Tongue (tissue), 2 donors: Measurements from ENCODE around the gene CASK. TPM values are rescaled to one million over a fixed set of nuclear protein-coding genes. Genes with fewer than 3 reads are reported as not detected.

Source experiments
- DNase-seq: peaks from one replicate; pipeline ENCODE4 v3.0.0-alpha.2; 2015
- total RNA-seq: library from RNA; depleted of rRNA; stranded (reverse); fragments of >200 nt; gene quantifications from one replicate; pipeline ENCODE4 v1.2.3, GENCODE V29; 2014

Gene CASK
- total RNA-seq, 1 donor from 2014 or later = 92.8 TPM

DNA sequence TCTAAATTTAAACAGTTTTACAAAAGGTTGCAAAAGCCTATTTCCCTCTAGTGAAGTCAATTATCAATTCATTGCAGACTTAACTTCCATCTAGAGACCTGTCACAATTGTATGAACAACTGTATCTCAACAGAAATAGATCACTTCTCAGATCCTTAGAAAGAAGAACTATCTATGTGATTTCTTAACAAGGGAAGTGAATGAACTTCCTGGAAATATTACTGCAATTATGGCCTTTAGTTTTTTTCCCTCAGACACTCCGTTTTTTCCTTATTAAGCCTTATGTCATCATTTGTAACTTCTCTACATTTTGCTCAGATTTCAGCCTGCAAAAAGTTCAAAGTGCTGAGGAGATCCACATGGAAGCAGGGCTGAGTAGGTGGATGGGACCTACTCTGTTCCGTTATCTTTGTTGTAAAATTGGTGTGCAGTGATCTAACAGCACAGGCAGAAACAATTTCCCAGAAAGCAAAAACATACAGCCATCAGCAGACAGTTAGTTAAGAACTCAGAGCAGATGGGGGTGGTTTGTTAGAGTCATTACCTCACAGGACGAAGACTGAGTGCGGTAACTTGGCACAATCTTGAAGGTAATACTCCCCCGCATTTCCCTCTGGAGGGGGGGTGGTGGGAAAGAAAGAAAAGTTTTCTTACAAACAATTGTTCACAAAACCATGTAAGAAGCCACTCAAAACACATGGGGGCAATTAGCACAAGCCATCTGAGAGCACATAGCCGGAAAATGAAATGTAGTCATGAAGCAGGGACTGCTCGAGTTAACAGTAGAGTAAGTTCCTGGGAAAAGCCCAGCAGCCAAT lies 363.9 kb downstream of the CASK start:
- DNase-seq = peak; percentile 46

DNA sequence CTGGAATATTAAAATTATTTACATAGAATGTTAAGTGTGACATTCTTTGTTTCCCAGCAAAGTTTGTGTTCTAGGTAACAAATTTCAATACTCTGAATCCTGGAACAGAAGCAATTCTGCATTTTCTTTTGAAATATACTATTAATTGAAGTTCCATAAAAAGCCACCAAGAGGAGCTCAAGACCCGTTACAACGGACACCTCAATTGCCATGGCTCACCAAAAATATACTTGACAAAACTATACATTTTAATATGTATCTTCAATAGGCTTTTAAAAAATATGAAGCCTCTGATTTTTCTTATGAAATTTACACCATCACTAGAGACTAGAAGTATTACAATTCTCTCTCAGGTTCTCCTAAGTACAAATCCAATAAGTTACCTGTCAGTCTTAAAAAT lies 364.8 kb downstream of the CASK start:
- peak; percentile 30 for DNase-seq

- DNase-seq = no peak
Observed at GRCh38 chrX:41556958-41557357, 366.4 kb downstream of the CASK start.

DNA sequence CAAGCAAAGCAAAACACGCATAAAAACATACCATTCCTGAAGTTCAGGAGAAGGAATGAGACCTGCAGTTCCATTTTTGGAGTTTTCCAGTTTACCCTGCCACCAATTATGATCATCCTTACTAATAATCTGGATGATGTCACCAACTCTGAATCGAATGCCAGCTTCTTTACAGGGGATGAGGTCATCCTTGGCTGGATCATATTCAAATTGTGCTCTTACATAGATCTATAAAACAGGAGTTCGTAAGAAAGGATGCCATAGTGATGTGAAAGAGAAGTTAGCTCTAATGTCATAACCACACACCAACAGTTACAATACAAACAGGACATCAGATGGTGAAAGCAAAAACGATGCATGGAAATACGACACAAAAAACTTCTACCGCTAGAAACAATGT lies 369.7 kb downstream of the CASK start:
- DNase-seq = no peak

DNA sequence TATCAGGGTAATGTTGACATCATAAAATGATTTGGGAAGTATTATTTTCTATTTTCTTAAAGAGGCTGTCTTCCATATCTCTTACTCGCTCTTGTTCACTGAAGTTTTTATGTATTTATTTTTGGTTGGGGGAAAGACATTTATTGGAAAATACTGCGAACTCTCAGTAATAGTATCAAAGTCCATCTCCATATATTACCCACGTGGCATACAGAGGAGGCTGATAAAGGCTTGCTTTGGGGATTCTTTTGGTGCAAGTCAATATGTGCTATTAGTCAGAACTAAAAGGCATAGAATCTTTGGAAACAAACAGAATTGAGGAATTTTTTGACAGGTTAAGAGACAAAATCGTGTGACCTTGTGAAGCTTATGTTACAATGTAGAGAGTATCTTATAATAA lies 374.9 kb downstream of the CASK start:
- DNase-seq = no peak

- DNase-seq = no peak
Observed at GRCh38 chrX:41543668-41544067, 379.7 kb downstream of the CASK start.

DNA sequence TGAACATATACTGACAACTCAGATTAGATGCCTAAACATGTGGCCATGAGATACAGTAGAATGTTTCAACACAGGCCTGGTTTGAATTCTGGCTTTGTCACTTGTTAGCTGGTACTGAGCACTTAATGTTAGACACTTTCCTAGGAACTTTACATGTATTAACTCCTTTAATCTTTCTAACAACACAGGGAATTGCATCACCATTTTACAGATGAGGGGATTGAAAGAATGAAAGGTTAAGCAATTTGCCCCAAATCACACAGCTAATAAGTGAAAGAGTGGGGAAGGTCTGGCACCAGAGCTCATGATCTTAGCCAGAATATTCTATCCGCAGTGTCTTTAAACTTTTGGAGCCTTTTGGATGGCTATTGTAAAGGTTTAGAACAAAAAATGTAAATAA lies 380.3 kb downstream of the CASK start:
- no peak for DNase-seq

- no peak for DNase-seq
Observed at GRCh38 chrX:41542536-41542935, 380.8 kb downstream of the CASK start.

DNA sequence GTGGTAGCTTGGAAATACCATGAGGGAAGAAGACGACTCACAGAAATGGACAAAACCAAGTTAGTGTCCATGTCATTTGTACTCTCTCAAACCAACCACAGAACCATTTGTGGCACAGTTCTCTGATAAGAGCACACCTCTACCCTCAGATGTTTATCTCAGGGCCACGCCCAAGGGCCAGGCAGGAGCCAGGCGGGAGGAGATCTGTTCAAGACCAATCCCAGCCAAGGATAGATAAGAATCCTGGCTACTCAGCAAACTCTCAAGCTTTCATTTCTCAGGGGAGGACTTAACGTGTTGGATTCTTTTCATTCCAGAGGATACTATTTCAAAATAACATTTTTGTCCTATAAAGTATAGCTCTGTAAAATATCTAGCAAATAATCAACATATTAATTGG lies 381.2 kb downstream of the CASK start:
- no peak for DNase-seq

DNA sequence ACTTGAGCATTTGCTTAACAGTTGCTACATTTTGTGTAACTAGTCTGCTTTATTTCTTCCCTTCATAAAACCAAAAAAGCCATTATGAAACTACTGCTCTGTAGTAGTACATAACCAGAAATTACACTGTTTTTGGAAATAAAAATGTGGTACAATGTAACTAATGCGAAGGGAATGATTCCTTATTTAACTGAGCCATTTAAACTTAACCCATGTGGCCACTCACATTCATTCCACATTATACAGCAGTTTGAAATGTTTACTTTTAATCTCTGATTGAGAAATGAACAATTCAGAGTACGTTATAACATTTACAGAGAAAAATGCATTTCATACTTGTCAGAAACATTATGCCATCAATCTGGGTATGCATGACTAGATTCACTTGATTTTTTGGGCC lies 382.0 kb downstream of the CASK start:
- DNase-seq = no peak

DNA sequence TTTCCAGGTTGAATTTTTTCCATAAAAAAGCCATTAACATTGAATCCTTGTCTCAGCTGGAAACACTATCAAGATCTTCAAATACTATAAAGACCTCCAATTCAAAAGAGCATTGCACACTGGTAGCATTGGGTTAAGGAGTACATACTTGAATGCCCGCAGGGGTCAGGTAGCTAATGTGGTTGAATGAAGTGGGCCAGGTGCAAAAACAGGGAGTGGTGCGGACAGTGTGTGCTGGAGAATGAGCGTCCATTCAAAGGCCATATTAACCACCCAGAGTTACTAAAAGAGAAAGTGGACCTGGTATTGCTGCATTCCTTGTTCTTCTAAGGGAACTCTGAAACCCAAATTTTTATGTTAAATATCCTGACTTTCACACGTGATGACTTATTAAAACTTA lies 384.6 kb downstream of the CASK start:
- no peak for DNase-seq

DNA sequence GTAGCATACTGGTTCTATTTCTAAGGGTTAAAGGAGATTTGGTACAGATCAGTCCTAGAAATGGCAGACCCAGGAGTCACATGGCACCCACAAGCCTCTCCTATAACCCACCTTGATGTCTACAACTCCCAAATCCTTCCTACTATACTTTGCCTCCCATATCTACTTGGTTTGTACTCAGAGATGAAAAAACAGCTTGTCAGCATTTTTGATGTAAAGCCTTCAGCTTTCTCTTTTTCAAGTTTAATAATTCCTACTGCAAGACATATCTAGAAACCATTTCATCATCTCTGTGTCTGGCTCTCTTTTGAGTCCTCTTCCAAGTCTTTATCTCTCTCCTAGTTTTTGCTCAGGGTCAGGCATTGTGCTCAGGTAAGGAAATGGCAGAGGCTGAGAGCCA lies 393.3 kb downstream of the CASK start:
- DNase-seq = no peak

DNA sequence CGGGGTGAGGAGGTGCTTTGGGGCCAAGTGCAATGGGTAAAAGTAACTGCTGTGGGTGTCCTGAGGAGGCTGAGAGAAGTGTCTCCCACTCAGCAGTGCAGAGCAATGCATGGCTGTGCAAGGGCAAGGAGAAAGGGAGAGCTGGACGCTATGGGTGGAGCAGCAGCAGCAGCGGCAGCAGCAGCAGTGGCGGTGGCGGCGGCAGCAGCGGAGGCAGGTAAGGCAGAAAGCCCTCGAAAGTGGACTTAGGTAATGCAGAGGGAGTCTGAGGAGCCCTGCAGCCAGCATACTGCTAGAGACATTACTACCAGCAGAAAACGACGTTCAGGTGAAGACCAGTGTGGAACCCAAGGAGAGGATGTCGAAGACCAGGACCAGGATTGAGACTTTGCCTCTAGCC lies 394.1 kb downstream of the CASK start:
- no peak for DNase-seq

DNA sequence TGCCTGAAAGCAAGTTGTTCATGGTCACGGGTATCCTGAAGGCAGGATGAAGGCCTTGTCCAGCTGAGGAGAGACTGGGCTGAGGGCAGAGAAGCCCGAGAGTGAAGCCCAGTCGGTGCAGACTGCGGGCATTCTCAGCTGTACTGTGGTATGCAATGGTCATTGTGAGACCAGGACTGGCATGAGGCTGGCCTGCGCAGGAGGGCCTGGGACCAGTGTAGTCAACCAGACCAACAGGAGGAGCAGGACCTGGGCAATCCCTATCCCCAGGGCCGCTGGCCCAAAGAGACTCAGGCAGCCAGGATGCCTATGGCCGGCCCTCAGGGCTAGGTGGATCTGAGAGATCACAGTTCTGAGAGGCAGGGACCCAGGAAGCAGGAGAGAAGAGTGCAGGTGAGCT lies 394.6 kb downstream of the CASK start:
- no peak for DNase-seq

GRCh38 chrX:41526925-41527324 lies 396.4 kb downstream of the CASK start:
- no peak for DNase-seq

DNA sequence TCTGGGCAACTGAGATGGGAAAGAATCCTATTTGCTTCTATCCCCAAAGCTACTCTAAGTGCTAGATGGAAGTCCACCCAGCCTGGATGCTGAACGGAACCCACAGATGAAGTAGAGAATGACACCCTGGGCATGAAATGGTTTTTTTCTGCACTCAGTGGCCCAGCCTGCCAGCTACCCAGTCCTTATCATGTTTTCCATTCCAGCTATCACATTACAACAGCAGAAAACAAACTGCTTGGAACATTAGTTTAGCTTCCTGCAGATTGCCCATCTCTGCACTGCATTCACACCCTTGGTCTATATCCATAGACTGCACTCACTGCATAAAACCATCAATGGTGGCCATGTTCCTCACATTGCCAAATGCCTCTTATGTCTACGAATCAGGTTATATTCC lies 397.1 kb downstream of the CASK start:
- no peak for DNase-seq

DNA sequence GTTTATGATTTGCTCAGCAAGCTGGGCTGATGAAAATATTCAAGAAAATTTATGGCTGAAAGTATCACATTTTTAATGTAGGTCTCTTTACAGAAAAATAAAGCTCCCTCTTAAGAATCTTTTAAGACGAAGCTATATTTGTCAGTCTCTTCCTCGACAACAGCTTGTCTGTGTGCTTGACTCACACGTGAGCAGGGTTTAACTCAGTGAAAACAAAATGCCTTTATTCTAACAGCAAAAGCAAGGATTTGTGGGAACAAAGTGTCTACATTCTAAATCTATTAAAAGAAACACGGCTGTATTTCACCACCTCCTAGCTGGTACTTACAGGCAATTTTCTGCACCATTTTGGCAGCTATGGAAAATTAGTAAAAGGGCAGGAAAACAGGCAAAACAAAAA lies 400.7 kb downstream of the CASK start:
- DNase-seq = no peak

DNA sequence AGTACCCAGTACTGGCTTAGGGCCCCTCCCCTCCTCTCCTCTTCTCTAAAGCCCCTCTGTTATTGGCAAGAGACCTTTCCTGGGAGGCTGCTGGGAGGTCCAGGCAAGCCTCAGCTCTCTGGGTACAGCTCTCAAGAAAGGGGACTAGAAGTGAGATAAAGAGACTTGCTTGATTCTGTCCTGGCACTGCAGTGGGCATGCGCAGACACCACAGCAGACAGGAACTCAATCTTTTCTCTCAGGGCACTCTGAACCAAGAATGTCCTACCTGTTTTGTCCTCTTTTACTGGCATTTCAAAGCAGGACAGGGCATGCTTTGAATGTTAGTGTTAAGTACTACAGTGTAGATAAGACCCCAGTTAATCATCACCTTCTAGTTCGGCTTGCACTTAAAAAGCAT lies 401.3 kb downstream of the CASK start:
- no peak for DNase-seq

DNA sequence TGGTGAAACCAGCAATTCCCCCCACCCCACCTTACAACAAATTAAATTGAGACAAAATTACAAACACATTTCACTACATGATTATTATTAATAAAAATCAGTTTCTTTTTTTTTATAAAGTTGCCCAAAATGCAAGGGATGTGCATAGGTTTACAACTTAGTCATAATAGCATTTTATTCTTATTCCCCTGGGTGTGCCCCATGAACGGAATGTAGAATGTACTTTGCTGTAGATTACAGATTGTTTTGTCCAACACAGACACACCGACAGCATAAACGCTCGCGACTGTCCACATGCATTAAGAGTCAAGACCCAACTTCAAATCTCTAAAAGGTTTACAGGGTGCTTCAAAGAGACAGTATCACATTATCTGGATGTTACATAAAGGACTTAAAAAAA lies 403.9 kb downstream of the CASK start:
- no peak for DNase-seq

DNA sequence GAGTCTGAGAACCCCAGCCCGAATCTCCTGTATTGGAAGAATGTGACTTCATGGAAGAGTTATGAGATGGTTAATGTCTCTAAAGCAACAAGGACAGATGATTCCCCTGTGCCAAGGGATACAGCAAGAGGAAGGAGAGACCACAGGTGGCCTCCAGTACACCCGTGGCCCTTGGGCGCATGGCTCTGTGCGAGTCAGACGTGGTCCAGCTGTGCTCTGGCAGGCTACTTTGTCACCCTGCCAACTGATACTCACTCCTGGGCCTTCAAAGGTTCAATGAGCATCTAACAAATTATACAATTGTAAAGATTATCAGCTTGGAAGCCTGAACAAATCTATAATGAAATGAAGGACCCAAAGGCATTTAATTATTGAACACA lies 404.5 kb downstream of the CASK start:
- no peak for DNase-seq

- DNase-seq = no peak
Observed at GRCh38 chrX:41518127-41518840, 405.1 kb downstream of the CASK start.

DNA sequence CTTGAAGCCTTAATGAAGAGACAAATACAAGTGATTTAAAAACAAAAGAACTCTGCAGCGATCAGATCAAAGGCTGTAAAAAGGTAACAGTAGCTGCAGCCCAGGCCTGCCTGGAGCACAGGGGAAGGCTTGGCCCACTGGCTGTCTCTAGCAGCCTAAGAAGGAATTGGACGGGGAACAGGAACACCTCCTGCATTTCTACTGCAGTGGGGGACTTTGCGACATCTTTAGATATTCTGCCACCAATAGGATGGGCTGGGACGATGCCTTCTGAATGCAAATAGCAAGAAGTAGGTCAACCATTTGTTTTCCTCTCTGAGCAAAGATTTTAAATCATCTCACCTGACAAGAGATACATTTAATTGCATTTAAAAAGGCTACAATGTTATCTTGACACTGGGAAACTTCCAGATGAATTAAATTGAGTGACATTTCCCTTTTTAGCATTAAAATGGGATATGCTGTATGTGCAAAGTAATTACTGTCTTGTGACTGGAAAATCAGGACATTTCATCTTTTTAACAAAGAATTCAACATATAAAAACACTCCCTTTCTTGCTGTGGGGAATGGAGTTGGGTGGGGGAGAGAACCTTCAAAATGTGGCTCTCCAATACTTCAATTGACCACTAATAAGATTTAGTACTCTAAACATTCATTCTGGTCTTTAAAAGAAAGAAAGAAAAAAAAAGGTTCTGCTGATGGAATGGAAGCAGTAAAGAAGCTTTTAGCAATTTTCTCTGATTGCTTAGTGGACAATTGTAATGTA lies 406.2 kb downstream of the CASK start:
- DNase-seq = no peak

DNA sequence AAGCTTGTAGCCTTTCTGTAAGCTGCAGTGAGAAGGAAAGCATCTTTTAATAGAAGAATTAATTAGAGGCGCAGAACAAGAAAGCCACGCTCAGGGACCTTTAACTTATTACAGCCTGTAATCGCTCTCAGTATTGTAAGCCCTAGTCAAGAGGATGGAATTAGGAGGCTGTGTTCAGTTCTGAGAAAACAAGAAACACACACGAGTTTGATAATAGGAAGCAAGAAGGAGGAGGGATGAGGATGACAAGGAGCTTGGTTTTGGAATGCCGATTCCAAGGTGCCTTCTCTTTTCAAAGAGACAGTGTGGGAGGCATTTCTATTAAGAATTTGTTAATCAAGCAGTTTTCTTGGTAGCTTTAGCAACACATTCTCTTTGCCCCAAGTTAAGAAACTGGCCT lies 406.9 kb downstream of the CASK start:
- DNase-seq = no peak
